SK-N-SH treated with all-trans-retinoic acid at 6 μM for 48 hours (cell line): ENCODE measurements around the gene ZFP69.

Experiments used
- BACH2 ChIP-seq: fragments of 250-450 bp; sonication (Bioruptor Pico); IDR thresholded peaks from 2 replicates; pipeline ENCODE4 v1.9.0; 2021; ENCODE audit warnings: mild to moderate bottlenecking, borderline replicate concordance
- CSRNP3 ChIP-seq: fragments of 250-450 bp; sonication (Bioruptor Pico); IDR thresholded peaks from 2 replicates; pipeline ENCODE4 v1.5.1; 2021; ENCODE audit warnings: mild to moderate bottlenecking, moderate library complexity
- ESRRG ChIP-seq: fragments of 250-450 bp; sonication (Bioruptor Pico); IDR thresholded peaks from 2 replicates; pipeline ENCODE4 v1.6.1; 2021; ENCODE audit warnings: mild to moderate bottlenecking
- PATZ1 ChIP-seq: fragments of 250-450 bp; sonication (Bioruptor Pico); IDR thresholded peaks from 2 replicates; pipeline ENCODE4 v1.8.0; 2020; ENCODE audit warnings: mild to moderate bottlenecking, moderate library complexity, borderline replicate concordance
- POU6F1 ChIP-seq: fragments of 250-450 bp; sonication (Bioruptor Pico); IDR thresholded peaks from 2 replicates; pipeline ENCODE4 v1.8.0; 2021; ENCODE audit warnings: low read depth, mild to moderate bottlenecking, moderate library complexity, borderline replicate concordance
- PPARA ChIP-seq: fragments of 250-450 bp; sonication (Bioruptor Pico); IDR thresholded peaks from 2 replicates; pipeline ENCODE4 v1.5.0; 2020; ENCODE audit warnings: mild to moderate bottlenecking, borderline replicate concordance
- RARB ChIP-seq: fragments of 250-450 bp; sonication (Bioruptor Pico); IDR thresholded peaks from 2 replicates; pipeline ENCODE4 v1.8.0; 2021; ENCODE audit warnings: mild to moderate bottlenecking, moderate library complexity
- SNAI2 ChIP-seq: fragments of 250-450 bp; sonication (Bioruptor Pico); IDR thresholded peaks from 2 replicates; pipeline ENCODE4 v1.5.0; 2020; ENCODE audit warnings: mild to moderate bottlenecking, moderate library complexity
- TCF4 ChIP-seq: fragments of 250-450 bp; sonication (Bioruptor Pico); IDR thresholded peaks from 2 replicates; pipeline ENCODE4 v1.8.0; 2021; ENCODE audit warnings: mild to moderate bottlenecking, moderate library complexity, borderline replicate concordance
- ZC3H10 ChIP-seq: fragments of 250-450 bp; sonication (Bioruptor Pico); IDR thresholded peaks from 2 replicates; pipeline ENCODE4 v1.5.1; 2021; ENCODE audit warnings: mild to moderate bottlenecking, moderate library complexity
- ZFP3 ChIP-seq: fragments of 250-450 bp; sonication (Bioruptor Pico); IDR thresholded peaks from 2 replicates; pipeline ENCODE4 v1.5.0; 2020; ENCODE audit warnings: mild to moderate bottlenecking, moderate library complexity
- ZFP30 ChIP-seq: fragments of 450-650 bp; formaldehyde crosslinking; IDR thresholded peaks from 2 replicates; pipeline ENCODE4 v1.5.0; 2022; ENCODE audit warnings: mild to moderate bottlenecking, moderate library complexity
- ZNF70 ChIP-seq: fragments of 450-650 bp; formaldehyde crosslinking; IDR thresholded peaks from 2 replicates; pipeline ENCODE4 v1.5.0; 2020; ENCODE audit warnings: mild to moderate bottlenecking, moderate library complexity
- ZNF8 ChIP-seq: fragments of 450-650 bp; formaldehyde crosslinking; IDR thresholded peaks from 2 replicates; pipeline ENCODE4 v1.5.0; 2020; ENCODE audit warnings: mild to moderate bottlenecking, moderate library complexity

- no peak for TF ChIP-seq POU6F1 (CRISPR knock-in tag)
- TF ChIP-seq TCF4 (CRISPR knock-in tag): no peak
- TF ChIP-seq PATZ1 (CRISPR knock-in tag): no peak
- TF ChIP-seq BACH2 (CRISPR knock-in tag): no peak
- TF ChIP-seq RARB (CRISPR knock-in tag): no peak
- TF ChIP-seq ZFP30 (CRISPR knock-in tag): no peak
- TF ChIP-seq SNAI2 (CRISPR knock-in tag): no peak
- no peak for TF ChIP-seq ZC3H10 (CRISPR knock-in tag)
- no peak for TF ChIP-seq PPARA (CRISPR knock-in tag)
- TF ChIP-seq ZNF8 (CRISPR knock-in tag): no peak
- no peak for TF ChIP-seq ESRRG
- no peak for TF ChIP-seq ZNF70 (CRISPR knock-in tag)
- no peak for TF ChIP-seq ZFP3
- TF ChIP-seq CSRNP3 (CRISPR knock-in tag): no peak
These were observed 38.6 kb upstream of the ZFP69 start for GRCh38 chr1:40438391-40439015.
